Neural crest cell (in vitro differentiated cells): ENCODE results near the gene FCHO2. TPM values are rescaled to one million over a fixed set of nuclear protein-coding genes. Genes with fewer than 3 reads are reported as not detected.
"Not testable (repeated sequence)": the region's sequence is repeated elsewhere in the genome, so short reads cannot be mapped to it uniquely, and the experiment has no call there.

Experiments used
- DNase-seq: peaks from one replicate; pipeline ENCODE4 v3.0.0; 2021; ENCODE audit warnings: low read depth, mixed read lengths, low spot score
- H3K27ac Mint-ChIP-seq: one replicate; pipeline ENCODE4 v1.8.0; 2021; ENCODE audit warnings: mild to moderate bottlenecking, mixed read lengths; ENCODE audit not compliant: unreplicated experiment
- H3K27me3 Mint-ChIP-seq: 2 replicates; pipeline ENCODE4 v1.8.0; 2021; ENCODE audit warnings: low read depth, mild to moderate bottlenecking, mixed read lengths
- H3K36me3 Mint-ChIP-seq: 2 replicates; pipeline ENCODE4 v1.8.0; 2021; ENCODE audit warnings: low read depth, mild to moderate bottlenecking, mixed read lengths
- H3K4me1 Mint-ChIP-seq: 2 replicates; pipeline ENCODE4 v1.8.0; 2021; ENCODE audit warnings: mixed read lengths
- H3K4me3 Mint-ChIP-seq: one replicate; pipeline ENCODE4 v1.8.0; 2021; ENCODE audit warnings: mild to moderate bottlenecking, mixed read lengths
- H3K9me3 Mint-ChIP-seq: 2 replicates; pipeline ENCODE4 v1.8.0; 2021; ENCODE audit warnings: mixed read lengths
- total RNA-seq: library from RNA; stranded (reverse); gene quantifications from 2 replicates; pipeline ENCODE4 v1.2.1, GENCODE V29; 2021
- TF ChIP-seq, protein P1 (sequence below): fragments of 200-600 bp; sonication (generic); conservative IDR thresholded peaks from 2 replicates; pipeline ENCODE4 v1.5.0; 2021; ENCODE audit warnings: antibody characterized with exemption, mild to moderate bottlenecking

FCHO2 gene
- total RNA-seq, 1 donor from 2014 or later: 11.1 TPM

DNA sequence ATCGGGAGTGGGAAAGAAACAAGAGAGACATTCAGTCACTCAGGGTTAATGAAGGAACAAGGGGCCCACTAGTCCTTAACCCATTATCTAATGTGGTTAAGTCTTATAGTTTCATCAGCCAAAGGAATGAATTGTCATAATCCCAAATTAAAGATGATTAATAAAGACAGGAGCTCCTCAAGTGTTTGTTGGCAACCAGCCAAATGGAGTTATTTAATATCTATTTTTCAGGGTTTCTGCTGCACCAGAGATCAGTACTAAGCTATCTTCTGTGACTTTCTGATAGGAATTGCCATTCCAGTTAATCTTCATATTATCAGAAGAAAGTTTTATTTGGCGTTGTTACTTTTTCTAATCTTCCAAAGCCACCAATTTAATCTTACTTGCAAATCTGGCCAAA is 34.0 kb upstream of the FCHO2 start:
- H3K4me1 Mint-ChIP-seq: no peaks in the 10 kb centered on the region

DNA sequence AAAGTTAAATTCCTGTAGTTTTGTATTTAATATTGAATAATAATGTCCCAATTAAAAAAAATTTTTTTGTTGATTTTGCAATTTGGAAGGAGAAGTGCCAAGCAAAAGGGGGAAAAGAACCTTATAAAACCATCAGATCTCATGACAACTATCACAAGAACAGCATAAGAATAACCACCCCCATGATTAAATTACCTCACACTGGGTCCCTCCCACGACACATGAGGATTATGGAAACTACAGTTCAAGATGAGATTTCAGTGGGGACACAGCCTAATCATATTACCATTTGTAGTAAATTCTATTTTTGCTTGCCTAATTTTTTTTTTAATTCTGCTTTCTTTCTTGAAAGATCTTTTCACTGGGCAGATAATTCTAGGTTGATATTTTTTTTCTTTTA is 33.4 kb upstream of the FCHO2 start:
- no peaks in the 10 kb centered on the region for H3K4me1 Mint-ChIP-seq
- peaks cover 5% of the 10 kb centered on the region for H3K36me3 Mint-ChIP-seq
- H3K27me3 Mint-ChIP-seq: no peaks in the 10 kb centered on the region
- H3K27ac Mint-ChIP-seq: no peak overlapping the region
- peaks cover 7% of the 10 kb centered on the region for H3K9me3 Mint-ChIP-seq
- no peak for DNase-seq
- H3K4me3 Mint-ChIP-seq: no peak overlapping the region
- TF ChIP-seq, protein P1, sequence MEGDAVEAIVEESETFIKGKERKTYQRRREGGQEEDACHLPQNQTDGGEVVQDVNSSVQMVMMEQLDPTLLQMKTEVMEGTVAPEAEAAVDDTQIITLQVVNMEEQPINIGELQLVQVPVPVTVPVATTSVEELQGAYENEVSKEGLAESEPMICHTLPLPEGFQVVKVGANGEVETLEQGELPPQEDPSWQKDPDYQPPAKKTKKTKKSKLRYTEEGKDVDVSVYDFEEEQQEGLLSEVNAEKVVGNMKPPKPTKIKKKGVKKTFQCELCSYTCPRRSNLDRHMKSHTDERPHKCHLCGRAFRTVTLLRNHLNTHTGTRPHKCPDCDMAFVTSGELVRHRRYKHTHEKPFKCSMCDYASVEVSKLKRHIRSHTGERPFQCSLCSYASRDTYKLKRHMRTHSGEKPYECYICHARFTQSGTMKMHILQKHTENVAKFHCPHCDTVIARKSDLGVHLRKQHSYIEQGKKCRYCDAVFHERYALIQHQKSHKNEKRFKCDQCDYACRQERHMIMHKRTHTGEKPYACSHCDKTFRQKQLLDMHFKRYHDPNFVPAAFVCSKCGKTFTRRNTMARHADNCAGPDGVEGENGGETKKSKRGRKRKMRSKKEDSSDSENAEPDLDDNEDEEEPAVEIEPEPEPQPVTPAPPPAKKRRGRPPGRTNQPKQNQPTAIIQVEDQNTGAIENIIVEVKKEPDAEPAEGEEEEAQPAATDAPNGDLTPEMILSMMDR: no peak

More for the DNA sequence above, 34.0 kb upstream of the FCHO2 start:
- Mint-ChIP-seq H3K27ac (no peak overlapping the region), H3K9me3 (peaks cover 5% of the 10 kb centered on the region), H3K4me3 (no peak overlapping the region), H3K36me3 (peaks cover 6% of the 10 kb centered on the region), H3K27me3 (no peaks in the 10 kb centered on the region)
- TF ChIP-seq, protein P1: no peak
- DNase-seq: no peak

DNA sequence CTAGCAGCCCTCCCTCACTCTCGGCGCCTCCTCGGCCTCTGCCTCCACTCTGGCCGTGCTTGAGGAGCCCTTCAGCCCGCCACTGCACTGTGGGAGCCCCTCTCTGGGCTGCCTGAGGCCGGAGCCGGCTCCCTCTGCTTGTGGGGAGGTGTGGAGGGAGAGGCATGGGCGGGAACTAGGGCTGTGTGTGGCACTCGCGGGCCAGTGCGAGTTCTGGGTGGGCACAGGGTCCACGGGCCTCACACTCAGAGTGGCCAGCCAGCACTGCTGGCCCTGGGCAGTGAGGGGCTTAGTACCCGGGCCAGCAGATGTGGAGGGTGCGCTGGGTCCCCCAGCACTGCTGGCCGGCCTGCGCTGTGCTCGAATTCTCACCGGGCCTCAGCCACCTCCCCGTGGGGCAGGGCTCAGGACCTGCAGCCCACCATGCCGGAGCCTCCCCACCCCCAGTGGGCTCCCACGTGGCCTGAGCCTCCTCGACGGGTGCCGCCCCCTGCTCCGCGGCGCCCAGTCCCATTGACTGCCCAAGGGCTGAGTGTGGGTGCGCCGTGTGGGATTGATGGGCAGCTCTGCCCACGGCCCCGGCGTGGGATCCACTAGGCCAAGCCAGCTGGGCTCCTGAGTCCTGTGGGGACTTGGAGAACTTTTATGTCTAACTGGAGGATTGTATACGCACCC is 30.4 kb upstream of the FCHO2 start:
- no peak overlapping the region for H3K27ac Mint-ChIP-seq
- no peaks in the 10 kb centered on the region for H3K27me3 Mint-ChIP-seq
- no peaks in the 10 kb centered on the region for H3K4me1 Mint-ChIP-seq
- H3K4me3 Mint-ChIP-seq: no peak overlapping the region
- no peak for DNase-seq
- H3K9me3 Mint-ChIP-seq: peaks cover 7% of the 10 kb centered on the region
- TF ChIP-seq, protein P1: no peak
- peaks cover 5% of the 10 kb centered on the region for H3K36me3 Mint-ChIP-seq

DNA sequence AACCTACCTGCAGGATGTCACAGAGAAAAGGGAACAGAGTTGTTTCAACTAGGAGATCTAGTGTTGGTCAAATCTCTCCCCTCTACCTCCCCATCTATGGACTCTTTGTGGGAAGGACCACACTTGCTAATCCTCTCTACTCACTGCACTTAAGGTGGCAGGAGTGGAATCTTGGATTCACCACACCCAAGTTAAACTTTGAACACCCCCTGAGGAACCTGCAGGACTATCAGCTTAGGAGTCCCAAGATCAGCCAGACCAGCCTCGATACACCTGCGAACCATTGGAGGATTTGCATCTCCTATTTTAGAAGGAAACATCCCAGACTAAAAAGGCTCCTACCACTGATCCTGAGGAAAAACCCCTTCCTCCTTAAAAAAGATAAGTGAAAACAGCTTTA is 23.2 kb upstream of the FCHO2 start:
- not testable (repeated sequence) for H3K4me1 Mint-ChIP-seq, H3K27ac Mint-ChIP-seq, DNase-seq, H3K4me3 Mint-ChIP-seq, H3K27me3 Mint-ChIP-seq
- Mint-ChIP-seq H3K9me3 (peaks cover 16% of the 10 kb centered on the region), H3K36me3 (peaks cover 12% of the 10 kb centered on the region)

DNA sequence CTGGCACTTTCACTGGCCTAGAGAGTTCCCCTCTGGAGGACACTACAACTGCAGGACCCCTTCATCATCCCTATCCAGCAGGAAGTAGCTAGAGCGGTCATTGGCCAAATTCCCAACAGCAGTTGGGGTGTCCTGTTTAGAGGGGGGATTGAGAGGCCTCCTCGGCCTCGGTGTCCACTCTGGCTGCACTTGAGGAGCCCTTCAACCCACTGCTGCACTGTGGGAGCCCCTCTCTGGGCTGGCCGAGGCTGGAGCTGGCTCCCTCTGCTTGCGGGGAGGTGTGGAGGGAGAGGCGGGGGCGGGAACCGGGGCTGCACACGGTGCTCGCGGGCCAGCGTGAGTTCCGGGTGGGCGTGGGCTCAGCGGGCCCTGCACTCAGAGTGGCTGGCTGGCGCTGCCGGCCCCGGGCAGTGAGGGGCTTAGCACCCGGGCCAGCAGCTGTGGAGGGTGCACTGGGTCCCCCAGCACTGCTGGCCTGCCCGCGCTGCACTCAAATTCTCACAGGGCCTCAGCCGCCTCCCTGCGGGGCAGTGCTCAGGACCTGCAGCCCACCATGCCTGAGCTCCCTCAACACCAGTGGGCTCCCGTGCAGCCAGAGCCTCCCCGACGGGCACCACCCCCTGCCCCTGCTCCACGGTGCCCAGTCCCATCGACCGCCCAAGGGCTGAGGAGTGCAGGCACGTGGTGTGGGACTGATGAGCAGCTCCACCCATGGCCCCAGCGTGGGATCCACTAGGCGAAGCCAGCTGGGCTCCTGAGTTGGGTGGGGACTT is 20.7 kb upstream of the FCHO2 start:
- not testable (repeated sequence) for H3K4me1 Mint-ChIP-seq, H3K4me3 Mint-ChIP-seq, H3K27me3 Mint-ChIP-seq, DNase-seq, H3K27ac Mint-ChIP-seq
- Mint-ChIP-seq H3K9me3 (peaks cover 16% of the 10 kb centered on the region), H3K36me3 (peaks cover 12% of the 10 kb centered on the region)

DNA sequence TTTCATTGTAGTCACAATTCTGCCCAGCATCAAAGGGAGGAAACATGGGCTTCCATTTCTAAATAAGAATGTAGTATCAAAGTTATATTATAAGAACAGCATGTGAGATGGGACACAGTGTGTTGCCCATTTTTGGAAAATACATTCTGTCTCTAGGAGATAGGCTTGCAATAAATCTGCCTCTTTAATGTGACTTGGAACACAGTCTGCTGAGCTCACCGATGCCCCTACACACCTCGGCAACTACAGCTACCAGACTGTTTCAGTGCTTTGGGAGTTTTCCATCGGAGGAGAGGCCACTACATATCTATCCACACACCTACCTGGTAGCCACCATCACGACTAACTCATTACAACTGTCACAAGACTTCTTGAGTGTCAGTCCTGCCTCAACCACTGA is 18.9 kb upstream of the FCHO2 start:
- Mint-ChIP-seq H3K27me3 (no peaks in the 10 kb centered on the region), H3K27ac (no peak overlapping the region), H3K4me3 (no peak overlapping the region), H3K4me1 (peaks cover 7% of the 10 kb centered on the region), H3K9me3 (peaks cover 16% of the 10 kb centered on the region), H3K36me3 (peaks cover 12% of the 10 kb centered on the region)
- TF ChIP-seq, protein P1: no peak
- DNase-seq: no peak
